GM21367 (cell line): ENCODE data around the gene FBXO40.

ENCODE experiments used
- ATAC-seq: cut with Tn5 transposase; IDR thresholded peaks from one replicate; pipeline ENCODE4 v1.9.1; 2021; ENCODE audit not compliant: unreplicated experiment

The FBXO40 gene

DNA sequence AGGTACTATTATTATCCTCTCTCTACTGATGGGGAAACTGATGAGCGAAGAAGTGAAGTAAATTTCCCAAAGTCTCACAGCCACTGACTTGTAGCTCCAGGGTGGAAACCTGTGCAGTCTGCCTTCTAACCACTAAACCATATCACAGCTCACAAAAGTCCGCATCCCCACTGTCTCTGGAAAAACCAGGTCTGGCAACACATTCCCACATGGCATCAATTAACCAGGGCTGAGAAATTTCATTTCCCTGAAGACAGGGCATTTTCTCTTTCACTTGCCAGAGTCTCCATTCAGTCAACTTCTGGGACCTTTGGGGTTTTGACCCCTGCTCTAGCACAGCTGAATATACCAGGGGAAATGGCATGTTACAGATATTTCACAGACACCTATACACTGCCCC is 26.5 kb downstream of the FBXO40 start:
- no peak for ATAC-seq

DNA sequence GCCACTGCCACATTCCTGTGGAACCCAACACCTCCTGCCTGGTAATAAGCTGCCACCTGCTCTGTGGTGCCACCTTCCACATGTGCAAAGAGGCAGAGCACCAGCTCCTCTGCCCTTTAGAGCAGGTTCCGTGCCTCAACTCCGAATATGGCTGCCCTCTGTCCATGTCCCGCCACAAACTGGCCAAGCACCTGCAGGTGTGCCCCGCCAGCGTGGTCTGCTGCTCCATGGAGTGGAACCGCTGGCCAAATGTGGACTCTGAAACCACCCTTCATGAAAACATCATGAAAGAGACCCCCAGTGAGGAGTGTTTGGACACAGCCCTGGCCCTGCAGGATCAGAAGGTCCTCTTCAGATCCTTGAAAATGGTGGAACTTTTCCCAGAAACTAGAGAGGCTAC is 28.3 kb downstream of the FBXO40 start:
- ATAC-seq = no peak

DNA sequence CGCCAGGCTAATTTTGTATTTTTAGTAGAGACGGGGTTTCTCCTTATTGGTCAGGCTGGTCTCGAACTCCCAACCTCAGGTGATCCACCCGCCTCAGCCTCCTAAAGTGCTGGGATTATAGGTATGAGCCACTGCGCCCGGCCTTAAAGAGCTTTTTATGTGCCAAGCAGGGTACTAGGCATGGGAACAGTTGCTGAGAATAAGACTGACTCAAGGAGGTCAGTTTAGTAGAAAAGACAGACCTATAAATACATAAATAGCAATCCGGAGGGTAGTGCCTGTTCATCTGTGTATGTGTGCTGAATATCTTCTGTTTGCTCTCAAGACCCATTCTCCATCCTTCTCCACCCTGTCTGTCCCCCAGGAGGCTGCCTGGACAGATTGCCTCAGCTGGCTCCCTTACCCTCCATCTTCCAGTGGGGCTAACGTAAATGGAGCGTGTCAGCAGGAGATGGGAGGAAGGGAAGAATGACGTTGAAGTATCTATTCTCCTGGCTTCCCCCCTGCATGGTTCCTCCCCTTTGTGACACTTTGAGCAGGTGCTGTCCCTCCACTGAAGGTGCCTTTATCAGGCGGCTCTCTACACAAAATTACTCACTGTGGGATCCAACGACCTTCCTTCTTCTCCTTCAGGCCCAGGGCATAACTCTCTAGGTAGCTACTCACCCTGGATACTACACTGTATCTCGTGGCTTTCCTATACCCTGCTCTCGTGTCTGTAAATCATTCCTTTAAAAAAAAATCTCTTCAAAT is 31.1 kb downstream of the FBXO40 start:
- no peak for ATAC-seq

DNA sequence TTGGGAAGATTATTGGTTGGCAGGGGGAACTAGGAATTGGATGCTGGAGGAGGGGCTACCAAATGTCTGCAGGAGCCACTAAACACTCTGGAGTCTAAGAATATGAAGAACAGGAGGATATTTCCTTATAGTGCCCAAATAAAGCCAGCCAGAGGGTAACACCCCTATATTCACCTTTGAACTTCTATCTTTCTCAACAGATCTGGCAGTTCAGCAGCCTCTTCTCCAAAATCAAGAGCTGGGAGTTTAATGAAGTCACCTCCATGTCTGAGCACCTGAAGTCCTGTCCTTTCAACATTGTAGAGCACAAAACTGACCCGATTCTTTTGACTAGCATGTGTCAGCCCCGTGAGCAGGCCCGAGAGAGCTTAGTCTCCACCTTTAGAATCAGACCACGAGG is 33.3 kb downstream of the FBXO40 start:
- ATAC-seq = no peak

DNA sequence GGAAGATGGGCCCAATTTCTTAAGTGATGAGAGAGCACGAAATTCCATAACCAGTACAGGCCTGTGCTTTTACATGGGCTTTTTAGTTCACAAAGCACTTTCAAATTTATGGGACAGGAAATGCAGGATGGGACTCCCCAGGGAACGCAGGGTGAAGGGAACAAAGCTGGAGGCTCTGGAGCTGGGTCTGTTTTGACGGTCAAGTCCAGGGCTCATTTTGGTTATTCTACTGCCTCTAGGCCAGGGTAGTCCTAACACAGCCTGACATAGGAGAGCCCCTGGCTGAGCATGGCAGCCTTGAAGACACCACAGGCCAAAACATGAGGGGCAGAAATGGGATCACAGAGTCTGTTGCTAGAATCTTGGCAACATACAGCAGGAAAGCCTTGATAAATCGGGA is 34.0 kb downstream of the FBXO40 start:
- ATAC-seq = no peak

DNA sequence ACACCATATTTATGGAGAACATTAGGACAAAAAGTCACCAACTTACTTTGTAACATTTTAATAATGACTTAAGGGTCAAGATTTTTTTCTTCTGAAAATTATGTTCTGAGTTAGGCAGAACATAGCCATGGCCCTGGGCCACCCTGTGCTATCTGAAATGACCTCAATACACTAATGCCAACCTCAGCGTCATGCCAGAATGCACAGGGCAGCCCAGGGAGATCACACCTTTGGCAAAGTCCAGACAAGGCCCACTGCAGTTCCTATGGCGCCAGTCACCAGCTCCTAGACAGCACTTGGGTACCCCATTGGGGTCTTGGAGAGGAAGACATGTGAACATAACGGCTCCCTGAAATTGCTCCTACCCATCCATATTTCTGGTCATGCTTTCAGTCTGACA is 34.4 kb downstream of the FBXO40 start:
- ATAC-seq = no peak

DNA sequence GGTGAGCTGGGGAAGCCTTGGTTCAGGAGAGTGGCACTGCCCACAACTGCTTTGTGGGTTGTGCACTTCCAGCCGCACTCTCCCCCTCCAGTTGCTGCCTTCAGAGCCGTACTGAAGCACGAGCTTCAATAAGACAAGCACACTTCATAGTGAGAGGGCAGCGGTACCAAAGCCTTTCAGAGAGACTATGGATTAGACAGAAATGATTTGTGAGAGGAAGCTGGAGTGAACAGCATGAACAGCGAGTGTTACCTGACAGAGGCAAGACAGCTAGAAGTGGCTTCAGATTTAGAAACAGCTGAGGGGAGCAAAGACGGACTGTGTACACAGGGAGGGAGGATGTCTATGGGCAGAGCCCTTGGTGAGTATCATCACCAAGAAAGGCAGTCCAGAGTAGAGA is 36.4 kb downstream of the FBXO40 start:
- no peak for ATAC-seq

DNA sequence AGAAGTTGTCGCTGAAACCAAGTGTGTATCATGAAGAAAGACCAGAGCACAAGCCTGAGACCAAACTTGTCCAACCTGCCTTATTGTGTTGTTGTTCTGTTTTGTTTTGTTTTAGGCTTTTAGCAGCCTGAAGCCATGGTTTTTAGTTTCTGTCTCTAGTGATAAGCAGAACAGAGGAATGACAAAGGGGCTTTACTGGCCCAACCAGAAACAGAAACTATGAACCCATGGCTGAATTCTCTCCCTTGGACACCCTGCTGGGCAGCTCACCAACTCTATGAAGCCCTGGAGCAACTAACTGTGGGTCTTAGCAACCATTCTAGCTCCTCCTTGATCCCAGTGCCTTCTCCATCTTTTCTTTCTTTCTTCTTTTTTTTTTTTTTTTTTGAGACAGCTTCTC is 37.2 kb downstream of the FBXO40 start:
- no peak for ATAC-seq

DNA sequence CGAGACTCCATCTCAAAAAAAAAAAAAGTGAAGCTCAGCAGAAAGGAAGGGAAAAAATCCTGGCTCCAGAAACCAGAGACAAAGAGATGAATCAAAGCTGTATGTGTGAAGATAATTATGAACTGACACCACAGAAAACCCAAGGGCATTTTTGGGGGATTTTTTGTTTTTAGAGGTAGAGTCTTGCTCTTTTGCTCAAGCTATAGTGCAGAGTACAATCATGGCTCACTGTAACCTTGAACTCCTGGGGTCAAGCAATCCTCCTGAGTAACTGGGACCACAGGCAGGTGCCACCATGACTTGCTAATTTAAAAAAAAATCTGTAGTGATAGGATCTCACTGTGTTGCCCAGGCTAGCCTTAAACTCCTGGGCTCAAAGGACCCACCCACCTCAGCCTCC is 44.7 kb downstream of the FBXO40 start:
- no peak for ATAC-seq

DNA sequence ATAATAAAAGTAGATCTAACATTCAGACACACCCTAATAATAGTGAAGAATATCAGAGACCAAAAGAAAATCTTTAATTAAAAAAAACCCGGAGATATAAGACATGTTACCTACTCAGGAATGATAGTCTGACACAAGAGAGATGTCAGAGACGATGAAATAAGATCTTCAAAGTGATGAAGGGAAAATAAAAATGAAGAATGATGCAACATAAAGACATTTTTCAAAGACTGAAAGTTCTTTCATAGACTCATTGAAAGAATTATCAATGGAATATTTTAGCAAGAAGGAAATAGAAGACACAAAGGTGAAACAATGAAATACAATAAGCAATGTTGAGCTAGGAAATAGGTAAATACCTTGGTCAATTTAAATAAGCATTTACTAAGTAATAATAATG is 47.9 kb downstream of the FBXO40 start:
- ATAC-seq = no peak

DNA sequence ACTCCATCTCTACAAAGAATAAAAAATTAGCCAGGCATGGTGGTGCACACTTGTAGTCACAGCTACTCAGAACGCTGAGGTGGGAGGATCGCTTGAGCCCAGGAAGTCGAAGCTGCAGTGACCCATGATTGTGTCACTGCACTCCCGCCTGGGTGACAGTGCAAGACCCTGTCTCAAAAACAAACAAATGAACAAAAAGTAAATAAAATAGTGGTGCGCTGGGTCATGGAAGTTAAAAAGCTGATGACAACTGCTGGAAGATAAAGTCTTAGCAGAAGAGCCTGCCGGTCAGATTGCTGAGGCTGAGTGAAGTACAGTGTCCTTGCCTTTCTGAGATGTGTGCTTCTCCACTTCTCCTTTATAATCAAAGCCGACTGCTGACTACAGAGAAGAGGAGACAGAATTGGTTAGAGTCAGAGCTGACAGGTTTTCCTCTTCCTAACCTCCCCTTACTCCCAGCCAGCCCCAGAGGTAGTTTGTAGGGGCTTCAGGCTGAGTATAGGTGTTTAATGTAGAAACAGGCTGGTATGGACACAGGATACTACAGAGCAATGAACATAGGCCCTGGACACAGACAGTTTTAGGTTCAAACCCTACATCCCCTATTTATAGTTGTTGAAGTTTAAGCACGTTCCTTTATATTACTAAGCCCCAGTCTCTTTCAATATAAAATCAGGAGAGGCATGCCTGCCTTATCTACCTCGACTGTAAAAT is 49.6 kb downstream of the FBXO40 start:
- ATAC-seq = no peak

DNA sequence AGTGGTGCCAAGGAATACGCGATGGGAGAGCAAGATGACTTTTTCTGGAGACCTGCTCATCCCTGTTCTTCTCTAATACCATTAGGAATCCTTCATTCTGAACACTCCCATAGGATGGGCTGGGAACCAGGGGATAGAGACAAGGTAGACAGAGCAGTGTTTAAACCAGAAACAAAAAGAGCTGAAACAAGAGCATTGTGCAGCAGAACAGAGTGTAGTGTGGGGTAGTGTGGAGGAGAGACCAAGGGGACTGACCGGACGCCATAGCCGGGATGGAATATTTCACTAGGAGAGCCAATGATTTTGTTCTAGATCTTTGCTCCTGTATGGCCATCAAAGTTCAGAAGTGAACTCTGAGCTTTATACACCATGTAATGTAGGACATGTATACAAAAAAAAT is 51.9 kb downstream of the FBXO40 start:
- no peak for ATAC-seq

DNA sequence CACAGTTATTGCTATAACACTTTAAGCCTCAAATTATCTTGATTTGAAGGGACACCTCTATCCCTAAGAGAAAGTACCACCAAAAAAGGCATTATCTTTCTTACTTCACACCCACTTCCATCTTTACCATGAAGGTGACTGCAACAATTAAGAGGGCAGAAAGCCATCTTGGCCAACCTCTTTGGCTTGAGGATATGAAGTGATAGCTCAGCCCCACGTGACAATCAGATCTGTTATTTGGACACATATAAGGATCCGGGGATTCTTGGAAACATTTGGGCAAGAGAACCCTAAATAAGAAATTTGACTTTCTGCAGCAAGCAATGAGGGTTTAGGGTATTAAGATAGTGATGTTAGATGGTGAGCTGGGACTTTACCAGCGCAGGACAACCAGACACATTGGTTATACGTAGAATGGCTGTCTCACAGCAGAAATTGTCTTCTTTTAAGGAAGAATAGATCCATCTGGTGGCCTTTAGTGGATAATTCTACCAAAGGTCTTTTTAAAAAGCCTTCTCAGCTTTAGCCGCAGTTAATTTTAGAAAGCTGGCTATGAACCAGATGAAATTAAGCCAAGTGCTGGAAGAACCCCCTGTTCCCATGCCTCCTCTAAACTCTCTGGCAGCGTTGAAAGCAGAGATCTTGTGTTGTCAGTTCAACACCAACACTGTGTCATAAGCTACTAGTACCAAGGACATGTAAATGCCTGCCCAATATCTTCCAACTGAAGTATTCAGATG is 55.2 kb downstream of the FBXO40 start:
- no peak for ATAC-seq

DNA sequence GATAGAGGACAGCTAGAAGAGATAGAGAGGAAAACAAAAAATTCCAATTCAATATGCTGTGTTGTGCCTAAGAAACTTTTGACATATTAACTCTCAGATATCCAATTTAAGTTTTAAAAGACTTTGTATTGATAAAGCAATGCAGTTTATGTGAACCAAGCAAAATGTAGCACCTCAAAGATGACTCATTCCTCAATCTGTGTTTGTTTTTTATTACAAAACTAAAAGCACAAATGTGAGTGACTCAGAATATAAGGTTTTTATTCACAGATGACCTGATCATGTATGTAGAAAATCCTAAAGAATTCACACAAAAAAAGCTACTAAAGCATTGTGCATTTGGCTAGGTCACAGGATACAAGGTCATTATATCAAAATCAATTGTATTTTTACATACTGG is 56.5 kb downstream of the FBXO40 start:
- ATAC-seq = no peak

DNA sequence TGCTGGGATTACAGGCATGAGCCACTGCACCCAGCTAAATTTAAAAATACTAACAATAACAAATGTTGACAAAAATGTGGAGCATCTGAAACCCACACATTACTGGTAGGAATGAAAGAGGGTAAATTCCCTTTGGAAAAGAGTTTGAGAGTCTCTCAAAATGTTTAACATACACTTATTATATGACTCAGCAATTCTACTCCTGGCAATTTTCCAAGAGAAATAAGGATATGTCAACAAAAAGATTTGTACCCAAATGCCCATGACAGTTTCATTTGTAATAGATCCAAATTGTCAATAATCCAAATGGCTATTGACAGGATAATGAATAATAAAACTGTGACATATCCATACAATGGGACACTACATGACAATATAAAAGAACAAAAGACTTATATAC is 58.5 kb downstream of the FBXO40 start:
- no peak for ATAC-seq

DNA sequence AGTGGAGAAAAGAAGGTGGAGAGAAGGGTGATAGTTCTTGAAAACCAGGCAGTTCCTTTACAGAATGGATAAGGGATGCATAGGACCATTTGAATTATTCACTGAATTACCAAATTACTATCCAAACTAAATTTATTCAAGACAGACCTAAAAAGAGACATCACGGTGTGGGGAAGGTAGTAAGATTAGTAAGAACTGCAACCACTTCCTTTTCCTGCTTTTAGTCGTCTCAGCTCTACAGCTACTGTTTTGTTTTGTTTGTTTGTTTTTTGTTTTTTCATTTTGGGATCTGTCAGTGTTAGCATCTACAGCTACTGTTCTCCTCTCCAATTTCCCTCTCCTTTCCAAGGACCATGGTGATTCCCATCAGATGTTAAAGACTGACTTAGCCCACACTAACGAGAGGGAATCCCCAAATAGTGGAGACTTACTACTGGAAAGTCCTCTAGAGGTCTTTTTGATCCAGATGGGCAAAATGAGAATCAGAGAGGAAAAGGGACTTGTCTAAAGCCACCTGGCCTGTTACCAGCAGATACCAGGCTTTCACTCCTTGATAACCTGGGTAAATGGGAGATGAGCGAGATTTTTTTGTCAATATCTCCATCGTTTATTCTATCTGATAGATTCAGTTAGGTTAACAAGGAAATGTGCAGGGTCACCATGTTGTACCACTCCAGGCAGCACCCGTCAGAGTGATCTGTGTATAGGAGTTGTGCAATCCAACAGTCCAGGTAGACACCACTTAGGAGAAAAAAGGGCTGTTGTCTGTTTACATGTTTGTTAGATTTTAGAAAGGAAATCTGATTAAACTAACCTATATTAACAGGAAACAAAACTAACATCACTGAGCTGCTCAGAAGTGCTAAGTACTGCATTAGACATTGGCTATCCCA is 61.6 kb downstream of the FBXO40 start:
- peak; percentile 63 for ATAC-seq

DNA sequence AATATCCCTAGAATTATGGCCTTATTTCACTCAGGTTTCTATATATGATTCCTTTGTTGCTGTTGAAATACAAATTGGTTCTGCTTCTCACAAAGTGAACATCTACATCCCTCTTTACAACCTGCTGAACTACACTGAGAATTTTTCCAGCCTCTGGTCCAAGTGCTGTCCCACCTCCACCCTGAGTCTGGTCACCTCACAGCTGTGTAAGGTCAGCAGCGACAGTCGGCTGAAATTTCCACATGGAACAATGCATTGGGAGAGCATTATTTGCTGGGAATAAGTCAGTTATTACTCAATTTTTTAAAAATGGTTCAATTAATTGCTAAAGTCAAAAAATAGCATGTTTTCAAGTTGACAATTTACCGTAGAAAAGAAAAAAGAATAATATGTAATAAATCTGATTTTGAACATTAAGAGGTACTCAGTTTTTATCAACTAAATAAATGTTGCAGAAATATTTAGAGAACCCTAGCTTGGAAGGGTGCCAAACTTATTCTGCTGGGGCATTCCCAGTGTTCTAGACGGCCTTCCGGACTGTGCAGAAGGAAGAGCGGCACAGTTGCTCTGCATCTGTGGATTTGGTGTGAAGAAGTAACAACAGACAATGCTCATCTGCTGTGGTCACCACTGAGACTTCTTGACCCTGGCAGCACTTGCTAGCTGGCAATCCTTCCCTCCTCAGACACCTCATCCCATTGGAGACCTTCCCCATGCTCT is 65.7 kb downstream of the FBXO40 start:
- no peak for ATAC-seq

DNA sequence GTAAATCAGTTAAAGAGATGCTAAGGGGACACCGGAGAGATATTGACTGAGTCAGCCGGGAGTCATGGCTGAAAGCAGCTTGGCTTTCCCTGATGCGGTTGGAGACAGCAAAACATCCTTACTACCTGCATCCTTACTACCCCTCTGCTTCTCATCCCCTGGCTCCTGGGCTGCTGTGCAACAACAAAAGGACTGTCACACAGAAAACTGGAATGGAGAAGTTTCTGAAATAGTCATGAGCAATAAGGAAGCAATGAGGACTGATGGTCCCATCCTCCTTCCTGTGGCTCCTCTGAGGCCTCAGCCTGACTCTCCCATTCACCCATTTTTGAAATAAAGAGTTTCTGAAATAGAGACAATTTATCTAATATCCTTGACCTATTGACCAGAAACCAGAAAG is 66.4 kb downstream of the FBXO40 start:
- no peak for ATAC-seq

DNA sequence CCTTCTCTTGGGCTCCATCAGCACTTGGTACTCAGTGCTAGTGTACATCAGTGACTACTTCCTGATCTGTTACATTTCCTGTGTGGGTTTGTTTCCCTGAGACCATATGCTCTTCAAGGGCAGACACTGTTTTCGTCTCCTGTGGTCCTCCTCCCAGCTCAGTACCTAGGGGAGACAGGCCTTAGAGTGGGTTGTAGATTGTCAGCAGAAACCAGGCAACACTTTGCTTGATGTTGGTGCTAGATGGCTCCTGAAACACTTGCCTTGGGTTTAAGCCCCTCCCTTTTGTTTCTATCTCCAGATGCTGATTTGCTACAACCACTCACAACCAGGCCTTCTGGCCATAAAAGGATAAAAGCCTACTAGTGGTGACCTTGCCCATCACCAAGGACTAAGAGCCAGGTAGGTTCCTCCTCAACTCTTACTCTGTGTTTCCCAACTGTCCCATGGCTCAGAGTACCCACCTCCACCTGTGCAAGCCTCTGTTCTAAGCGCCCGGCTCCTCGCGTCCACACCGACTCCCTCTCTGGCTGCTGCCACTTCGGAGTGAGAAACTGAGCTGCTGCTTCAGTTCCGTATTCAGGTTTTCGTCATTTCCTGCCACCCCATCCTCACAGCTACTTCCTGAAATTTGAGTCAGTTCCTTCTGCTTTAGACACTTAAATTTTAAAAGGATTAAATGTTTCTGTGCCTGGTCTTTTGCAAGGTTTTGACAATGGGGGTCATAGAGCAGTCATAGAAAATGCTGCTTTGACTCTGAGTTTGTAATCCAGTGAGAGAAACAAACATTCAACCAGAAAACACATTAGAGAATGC is 67.4 kb downstream of the FBXO40 start, which contains the start of gene HCLS1:
TSS of gene HCLS1 (minus strand) at position 548 of the 816 bp plus-strand sequence. CDS start 2,556 bp downstream, outside the sequence.
- ATAC-seq = peak; percentile 73
